Psoas muscle (tissue), 8 donors: ENCODE measurements around the gene FIG4. TPM values are rescaled to one million over a fixed set of nuclear protein-coding genes. Genes with fewer than 3 reads are reported as not detected.
"Not testable (repeated sequence)": the region's sequence is repeated elsewhere in the genome, so short reads cannot be mapped to it uniquely, and the experiment has no call there.

Experiments
- ATAC-seq, 4 donors: fragments of 200-7000 bp; cut with Tn5 transposase; one replicate each; pipeline ENCODE4 v1.9.1; 2020; ENCODE audit warnings: moderate library complexity in 3 of 4, mild to moderate bottlenecking in 2 of 4
- DNase-seq, 2 donors: peaks; one replicate each; pipeline ENCODE4 v3.0.0-alpha.2; 2020
- H3K27ac ChIP-seq: fragments of 200-600 bp; one replicate; pipeline ENCODE4 v1.8.0; 2022
- H3K27me3 ChIP-seq, 3 donors: fragments of 200-600 bp in 1 of 3; one replicate each; pipeline versions ENCODE4 v1.6.1 to v1.8.0; 2013 to 2022; ENCODE audit warnings: low read length in 2 of 3, mild to moderate bottlenecking in 2 of 3, moderate library complexity in 1 of 3; ENCODE audit not compliant: insufficient read depth in 3 of 3
- H3K36me3 ChIP-seq, 2 donors: fragments of 200-600 bp in 1 of 2; one replicate each; pipeline versions ENCODE4 v1.6.1 to v1.8.0; 2013 to 2022; ENCODE audit warnings: low read depth in 1 of 2, mild to moderate bottlenecking in 1 of 2, moderate library complexity in 1 of 2; ENCODE audit not compliant: insufficient read depth in 1 of 2
- H3K4me1 ChIP-seq: fragments of 200-600 bp; one replicate; pipeline ENCODE4 v1.8.0; 2022
- H3K4me3 ChIP-seq: fragments of 200-600 bp; one replicate; pipeline ENCODE4 v1.8.0; 2022; ENCODE audit warnings: mild to moderate bottlenecking
- H3K9me3 ChIP-seq: fragments of 200-600 bp; one replicate; pipeline ENCODE4 v1.8.0; 2022
- WGBS, 3 donors: extraction: QIAGEN DNeasy Blood & Tissue Kit; methylation state at CpG; one replicate each; pipeline versions ENCODE4 v1.1.6 to v1.1.7; 2013; 5-methylcytosine and 5-hydroxymethylcytosine counted together
- intact Hi-C, 2 donors: fragments of 100-400 bp; cut with DNase I; formaldehyde crosslinking; loops; one replicate each; pipeline versions ENCODE4 v1.11.0 to v1.14.2; 2022
- polyA plus RNA-seq, 3 donors: library from polyadenylated mRNA; stranded (reverse); fragments of 200-250 nt; gene quantifications; one replicate each; pipeline ENCODE4 v1.2.3, GENCODE V29; 2013
- total RNA-seq, 4 donors: library from RNA; stranded (reverse); fragmentation: NEBNext Ultra II Directional in 2 of 4; extraction: Animal tissue kit (Norgen Biotek cat#: 25700) in 2 of 4; gene quantifications; one replicate each; pipeline versions ENCODE4 v1.2.1 to v1.2.4, GENCODE V29; 2021 to 2023
- TF ChIP-seq, protein P1 (sequence below): fragments of 200-600 bp; IDR thresholded peaks from one replicate; pipeline ENCODE4 v1.8.0; 2022; ENCODE audit warnings: antibody characterized with exemption
- donor health status: healthy with polysubstance abuse.
- donor health status: DM: no; HTN: no; CAD: no; lungs with moderate emphysema.
- donor health status: Bipolar disorder and iron deficiency.
- donor health status: healthy.
- donor health status: DM: yes; HTN: yes; CAD: no.
- donor health status: DM: no; HTN: no; CAD: no.
- donor health status: DM: no; HTN: no; CAD: no.
- donor health status: DM: yes; HTN: yes; CAD: no.

Gene FIG4
- total and polyA plus RNA-seq, 7 donors = 5.8 to 12.5 (median 8.6) TPM

DNA sequence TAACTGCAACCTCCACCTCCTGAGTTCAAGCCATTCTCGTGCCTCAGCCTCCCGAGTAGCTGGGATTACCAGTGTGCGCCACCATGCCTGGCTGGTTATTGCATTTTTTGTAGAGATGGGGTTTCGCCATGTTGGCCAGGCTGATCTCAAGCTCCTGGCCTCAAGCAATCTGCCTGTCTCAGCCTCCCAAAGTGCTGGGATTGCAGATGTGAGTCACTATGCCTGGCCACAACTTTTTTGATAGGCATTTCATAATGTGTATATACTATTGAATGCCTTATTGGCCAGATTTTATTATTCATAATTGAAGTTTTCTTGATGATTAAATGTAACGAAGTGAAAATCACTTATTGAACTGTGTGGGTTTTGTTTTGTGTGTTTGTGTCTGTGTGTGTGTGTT, 27.9 kb downstream of the FIG4 start:
- Histone ChIP-seq H3K27ac (no peak overlapping the region), H3K4me1 (no peaks in the 10 kb centered on the region), H3K36me3 (peaks cover 5 to 36% of the 10 kb centered on the region in 2 donors), H3K4me3 (no peak overlapping the region), H3K9me3 (no peaks in the 10 kb centered on the region), H3K27me3 (no peaks in the 10 kb centered on the region)
- no peak for ATAC-seq
- 96 to 100% (median 98%) methylated on average over 5 of the region's 5 CpGs for WGBS, 3 donors
- intact Hi-C loops = no loop called here
- DNase-seq = no peak
- TF ChIP-seq, protein P1, sequence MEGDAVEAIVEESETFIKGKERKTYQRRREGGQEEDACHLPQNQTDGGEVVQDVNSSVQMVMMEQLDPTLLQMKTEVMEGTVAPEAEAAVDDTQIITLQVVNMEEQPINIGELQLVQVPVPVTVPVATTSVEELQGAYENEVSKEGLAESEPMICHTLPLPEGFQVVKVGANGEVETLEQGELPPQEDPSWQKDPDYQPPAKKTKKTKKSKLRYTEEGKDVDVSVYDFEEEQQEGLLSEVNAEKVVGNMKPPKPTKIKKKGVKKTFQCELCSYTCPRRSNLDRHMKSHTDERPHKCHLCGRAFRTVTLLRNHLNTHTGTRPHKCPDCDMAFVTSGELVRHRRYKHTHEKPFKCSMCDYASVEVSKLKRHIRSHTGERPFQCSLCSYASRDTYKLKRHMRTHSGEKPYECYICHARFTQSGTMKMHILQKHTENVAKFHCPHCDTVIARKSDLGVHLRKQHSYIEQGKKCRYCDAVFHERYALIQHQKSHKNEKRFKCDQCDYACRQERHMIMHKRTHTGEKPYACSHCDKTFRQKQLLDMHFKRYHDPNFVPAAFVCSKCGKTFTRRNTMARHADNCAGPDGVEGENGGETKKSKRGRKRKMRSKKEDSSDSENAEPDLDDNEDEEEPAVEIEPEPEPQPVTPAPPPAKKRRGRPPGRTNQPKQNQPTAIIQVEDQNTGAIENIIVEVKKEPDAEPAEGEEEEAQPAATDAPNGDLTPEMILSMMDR = no peak

DNA sequence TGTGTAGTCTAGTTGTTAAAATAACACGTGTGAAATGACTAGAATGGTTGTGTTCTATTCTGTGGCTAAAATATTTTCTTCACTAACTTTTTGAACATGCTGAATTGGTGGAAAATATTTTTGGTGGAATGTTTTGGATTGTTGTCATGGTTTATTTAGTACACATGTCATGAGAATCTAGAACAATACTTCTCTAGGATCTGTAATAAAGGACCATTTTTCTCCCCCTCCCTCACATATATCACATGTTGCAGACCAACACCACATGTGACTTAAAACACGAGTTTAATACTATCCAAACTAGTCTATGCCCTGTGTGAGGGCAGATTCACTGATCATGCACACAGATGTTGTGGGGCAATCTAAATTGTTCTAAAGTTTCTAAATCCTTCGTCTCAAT, 29.2 kb downstream of the FIG4 start:
- ATAC-seq (no peak), DNase-seq (no peak)
- TF ChIP-seq, protein P1 = no peak
- H3K36me3 ChIP-seq = peaks cover 5 to 33% of the 10 kb centered on the region in 2 donors
- H3K4me3 ChIP-seq = no peak overlapping the region
- 42 to 65% (median 50%) methylated on average over 3 of the region's 3 CpGs for WGBS, 3 donors
- no peaks in the 10 kb centered on the region for H3K9me3 ChIP-seq
- intact Hi-C loops = no loop called here
- no peaks in the 10 kb centered on the region for H3K4me1 ChIP-seq
- no peaks in the 10 kb centered on the region for H3K27me3 ChIP-seq
- no peak overlapping the region for H3K27ac ChIP-seq

DNA sequence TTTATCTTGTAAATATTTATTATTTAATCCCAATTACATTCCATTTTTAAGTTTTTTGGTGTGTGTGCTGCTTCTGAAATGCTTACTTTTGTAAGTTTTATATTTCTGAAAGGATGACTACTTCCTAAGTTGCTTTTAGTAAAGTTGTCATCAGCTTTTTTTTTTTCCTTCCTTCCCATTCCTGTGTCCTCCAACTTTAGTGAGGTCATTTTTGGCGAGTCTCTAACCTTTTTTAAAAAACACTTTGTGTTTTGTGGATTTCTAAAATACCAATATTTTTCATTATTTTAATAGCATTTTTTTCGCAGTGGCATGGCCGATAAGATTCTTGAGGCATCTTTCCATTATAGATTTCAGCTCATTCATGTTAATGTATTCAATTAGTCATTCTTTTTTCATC, 30.9 kb downstream of the FIG4 start:
- no peaks in the 10 kb centered on the region for H3K9me3 ChIP-seq
- no peak overlapping the region for H3K4me3 ChIP-seq
- TF ChIP-seq, protein P1 = no peak
- H3K4me1 ChIP-seq = no peaks in the 10 kb centered on the region
- 62 to 83% (median 63%) methylated on average over 3 of the region's 3 CpGs for WGBS, 3 donors
- ATAC-seq = no peak
- no peak overlapping the region for H3K27ac ChIP-seq
- intact Hi-C loops = no loop called here
- DNase-seq = no peak
- H3K27me3 ChIP-seq = no peaks in the 10 kb centered on the region
- peaks cover 5 to 19% of the 10 kb centered on the region in 2 donors for H3K36me3 ChIP-seq

DNA sequence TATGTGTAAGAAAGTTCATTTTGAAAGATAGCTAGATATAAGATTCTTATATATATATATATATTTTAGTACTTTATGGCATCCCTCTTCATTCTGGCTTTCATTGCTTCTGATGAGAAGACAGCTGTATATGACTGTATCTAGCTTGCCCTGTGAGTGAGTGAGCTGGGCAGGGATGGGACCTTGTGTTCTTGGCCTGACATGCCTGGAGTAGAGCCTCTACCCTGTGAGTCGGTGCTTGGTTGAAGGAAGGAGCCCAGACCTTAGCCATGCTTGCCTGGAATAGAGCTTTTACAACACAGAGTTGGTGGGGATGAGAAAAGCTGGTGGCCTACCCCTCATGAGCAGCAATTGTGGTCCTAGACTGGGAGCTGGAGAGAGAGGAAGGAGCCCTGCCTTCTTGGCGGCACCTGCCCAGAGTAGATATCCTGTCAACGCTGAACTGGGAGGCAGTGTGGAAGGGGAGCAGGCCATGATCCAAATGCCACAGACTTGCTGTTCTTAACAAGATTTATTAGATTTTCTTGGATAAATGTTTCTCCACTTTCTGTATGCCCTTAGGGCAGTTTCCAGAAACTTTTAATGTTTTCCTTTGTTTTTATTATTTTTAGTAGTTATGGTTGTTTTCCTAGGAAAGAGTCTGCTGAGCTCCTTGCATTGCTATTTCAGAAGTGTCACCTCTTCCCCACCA, 31.6 kb downstream of the FIG4 start:
- DNase-seq = no peak
- H3K27ac ChIP-seq = no peak overlapping the region
- TF ChIP-seq, protein P1 = no peak

DNA sequence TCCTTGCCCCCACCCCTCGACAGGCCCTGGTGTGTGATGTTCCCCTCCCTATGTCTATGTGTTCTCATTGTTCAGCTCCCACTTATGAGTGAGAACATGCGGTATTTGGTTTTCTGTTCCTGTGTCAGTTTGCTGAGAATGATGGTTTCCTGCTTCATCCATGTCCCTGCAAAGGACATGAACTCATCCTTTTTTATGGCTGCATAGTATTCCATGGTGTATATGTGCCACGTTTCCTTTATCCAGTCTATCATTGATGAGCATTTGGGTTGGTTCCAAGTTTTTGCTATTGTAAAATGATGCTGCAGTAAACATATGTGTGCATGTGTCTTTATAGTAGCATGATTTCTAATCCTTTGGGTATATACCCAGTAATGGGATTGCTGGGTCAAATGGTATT, 34.2 kb downstream of the FIG4 start:
- H3K4me3 ChIP-seq, H3K9me3 ChIP-seq, H3K27me3 ChIP-seq, ATAC-seq, DNase-seq, H3K4me1 ChIP-seq, H3K36me3 ChIP-seq, H3K27ac ChIP-seq, intact Hi-C loops: not testable (repeated sequence)
- 92 to 96% (median 95%) methylated on average over 3 of the region's 3 CpGs for WGBS, 3 donors

More for the DNA sequence above, 31.6 kb downstream of the FIG4 start:
- intact Hi-C loops = no loop called here
- 45 to 61% (median 57%) methylated on average over 3 of the region's 3 CpGs for WGBS, 3 donors
- Histone ChIP-seq H3K27me3 (no peaks in the 10 kb centered on the region), H3K9me3 (no peaks in the 10 kb centered on the region), H3K4me3 (no peak overlapping the region), H3K4me1 (no peaks in the 10 kb centered on the region), H3K36me3 (peaks cover 5 to 12% of the 10 kb centered on the region in 2 donors)
- no peak for ATAC-seq
